PFSK-1 (cell line): ENCODE measurements around the gene ITGB1.

Experiments
- POLR2AphosphoS5 ChIP-seq: IDR thresholded peaks from 2 replicates; pipeline ENCODE4 v1.6.1; 2012; ENCODE audit warnings: low read depth, mild to moderate bottlenecking, control low read depth, low read length, moderate library complexity
- TAF1 ChIP-seq: IDR thresholded peaks from 2 replicates; pipeline ENCODE4 v1.6.1; 2012; ENCODE audit warnings: low read length, control low read depth, borderline replicate concordance; ENCODE audit not compliant: insufficient read depth

DNA sequence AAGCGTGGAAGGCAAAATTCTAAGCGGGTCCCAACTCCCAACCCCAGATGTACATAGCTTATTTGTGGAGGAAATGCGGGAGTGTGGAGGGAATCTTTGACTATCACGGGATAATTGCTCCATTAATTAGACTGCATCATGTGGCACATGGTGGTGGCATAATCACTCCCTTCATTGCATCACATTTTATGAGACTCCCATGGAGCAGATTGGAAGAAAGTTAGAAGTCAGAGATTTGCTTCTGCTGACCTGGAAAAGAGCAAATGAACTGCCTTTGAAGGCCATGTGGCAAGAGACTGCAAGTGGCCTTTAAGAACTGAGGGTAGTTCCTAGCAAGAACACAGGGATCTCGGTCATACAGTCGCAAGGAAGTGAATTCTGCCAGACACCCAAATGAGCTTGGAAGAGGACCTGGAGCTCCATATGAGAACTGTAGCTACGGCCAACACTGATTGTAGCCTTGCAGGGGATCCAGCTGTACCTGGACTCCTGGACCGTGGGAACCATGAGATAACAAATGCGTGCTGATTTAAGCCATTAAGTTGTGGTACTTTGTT lies 37.1 kb upstream of the ITGB1 start:
- TF ChIP-seq POLR2AphosphoS5, result no peak
- no peak for TF ChIP-seq TAF1
